ENCODE results near the gene MYLK.
"Not testable (repeated sequence)": the region's sequence is repeated elsewhere in the genome, so short reads cannot be mapped to it uniquely, and the experiment has no call there.

Gene MYLK

DNA sequence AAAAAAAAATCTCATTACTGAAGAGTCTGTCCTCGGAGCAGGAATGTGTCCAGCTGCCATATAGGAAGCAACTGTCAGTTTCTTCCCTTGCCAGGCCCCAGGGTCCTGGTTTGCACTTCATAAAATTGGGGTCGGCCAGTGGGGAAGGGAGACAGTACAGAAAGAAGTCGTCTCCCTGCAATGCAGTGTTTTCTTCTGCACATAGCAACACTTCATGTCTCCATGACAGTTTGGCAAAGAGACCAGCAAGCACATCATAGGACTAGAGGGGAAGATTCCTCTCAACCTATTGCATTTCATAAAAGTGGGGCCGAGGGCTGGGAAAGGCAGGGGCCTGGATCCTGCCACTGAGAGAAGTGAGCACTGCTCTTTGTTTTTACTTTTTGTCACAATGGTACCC is 161.1 kb downstream of the MYLK start:
- no peak for DNase-seq (ENCODE audit: low spot score)

DNA sequence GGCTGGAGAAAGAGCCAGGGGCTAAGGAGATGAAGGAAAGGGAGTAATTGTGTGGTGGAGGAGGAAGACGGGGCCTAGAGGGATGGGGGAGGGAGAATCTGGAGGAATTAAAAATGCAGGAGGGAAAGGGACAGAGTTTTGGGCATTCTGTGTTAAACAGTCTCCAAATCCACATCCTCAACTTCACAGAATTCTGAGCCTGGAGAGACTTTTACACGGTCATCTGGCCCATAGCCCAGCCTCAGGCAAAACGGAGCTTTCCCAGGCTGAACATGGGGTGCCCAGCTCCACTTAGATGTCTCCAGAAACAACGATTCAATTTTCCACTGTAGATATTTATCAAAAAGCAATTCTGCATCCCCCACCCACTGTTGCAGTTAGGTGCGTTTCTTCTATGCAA is 161.7 kb downstream of the MYLK start:
- DNase-seq (ENCODE audit: low spot score): no peak

DNA sequence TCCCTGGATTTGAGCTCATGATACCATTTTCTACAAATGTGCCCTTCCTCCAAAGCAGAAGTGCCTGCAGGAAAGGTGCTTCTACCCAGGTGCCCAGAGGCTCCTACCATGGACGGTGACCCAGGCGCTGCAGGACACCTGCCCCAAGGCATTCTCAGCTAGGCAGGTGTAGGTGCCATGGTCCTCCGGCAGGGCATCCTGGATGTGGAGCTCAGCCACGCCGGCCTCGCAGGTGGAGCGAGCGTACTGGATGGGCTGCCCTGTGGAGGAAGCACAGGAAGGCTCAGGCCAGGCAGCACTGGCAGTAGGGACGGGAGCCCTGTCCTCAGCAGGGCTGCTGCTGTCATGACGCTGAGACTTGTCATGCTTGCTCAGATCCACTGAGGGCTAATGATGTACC is 162.1 kb downstream of the MYLK start:
- no peak for DNase-seq (ENCODE audit: low spot score)

DNA sequence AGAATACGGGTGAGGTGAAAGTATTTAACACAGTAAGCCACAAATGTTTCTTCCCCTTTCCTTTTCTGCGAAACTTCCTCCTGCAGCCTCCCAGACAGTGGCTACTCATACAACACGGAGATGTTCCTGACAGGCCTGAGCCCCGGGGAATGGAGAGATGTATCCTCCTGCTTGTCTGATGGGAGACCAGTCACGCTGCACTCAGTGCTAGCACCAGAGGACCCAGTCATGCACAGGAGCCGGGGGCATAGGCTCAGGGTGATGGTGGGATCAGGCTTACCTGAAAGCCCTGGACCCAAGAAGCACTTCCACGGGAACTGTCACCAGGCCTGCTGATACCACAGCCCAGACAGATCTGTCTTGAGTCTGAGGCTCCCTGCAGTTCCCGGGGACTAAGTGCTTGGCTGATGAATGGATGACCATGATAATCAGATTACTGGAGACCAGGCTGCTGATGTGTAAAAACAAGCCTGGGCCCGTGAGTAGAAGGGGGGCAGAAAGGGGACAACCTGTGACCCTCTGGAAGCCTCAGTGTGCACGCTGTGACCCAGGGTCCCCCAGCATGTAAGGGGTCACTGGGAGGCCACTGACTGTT is 162.9 kb downstream of the MYLK start:
- not testable (repeated sequence) for DNase-seq (ENCODE audit: low spot score)

DNA sequence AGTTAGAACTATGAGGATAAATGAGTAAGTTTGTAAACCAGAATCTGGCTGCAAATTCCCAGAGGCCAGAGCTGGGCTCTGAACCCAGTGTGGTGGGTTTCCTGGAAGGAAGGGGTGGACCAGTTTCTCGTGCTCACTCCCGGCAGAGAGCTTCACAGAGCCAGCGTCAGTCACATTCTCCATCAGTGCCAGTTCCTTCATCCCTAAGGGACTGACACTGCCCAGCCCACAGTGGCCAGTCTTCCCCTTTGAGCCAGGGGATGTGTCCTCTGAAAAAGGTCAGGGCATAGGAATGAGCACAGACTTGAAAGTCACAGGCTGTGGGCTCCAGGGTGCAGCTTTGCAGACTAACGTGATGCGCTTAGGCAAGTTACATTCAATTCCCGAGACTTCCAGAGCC is 163.5 kb downstream of the MYLK start:
- no peak for DNase-seq (ENCODE audit: low spot score)

DNA sequence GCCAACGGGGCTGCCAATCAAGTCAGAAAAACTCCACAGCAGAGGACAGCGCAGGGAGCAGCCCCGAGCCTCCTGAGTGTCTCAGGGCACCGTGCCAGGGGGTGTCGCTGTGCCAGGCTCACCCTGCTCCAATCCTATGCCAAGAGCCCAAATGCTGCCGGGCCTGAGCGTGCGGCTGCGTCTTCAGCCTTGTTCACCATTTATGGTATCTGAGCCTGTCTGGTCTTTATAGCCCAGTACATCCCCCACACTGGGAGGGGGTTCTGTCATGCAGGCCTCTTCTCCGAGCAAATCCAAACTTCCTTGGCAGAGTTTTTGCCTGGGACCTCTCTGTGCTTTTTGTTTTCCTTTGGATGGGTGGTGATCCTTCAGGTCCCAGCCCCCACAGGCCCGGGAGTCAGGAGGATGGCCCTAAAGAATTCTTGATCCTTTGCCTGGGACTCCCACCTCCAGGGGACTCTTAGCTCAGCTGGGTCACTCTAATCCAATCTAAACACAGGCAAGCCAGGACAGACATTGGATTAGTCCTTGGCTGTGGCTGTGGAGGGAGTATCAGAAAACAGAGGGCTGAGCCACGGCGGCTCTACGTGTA is 164.2 kb downstream of the MYLK start:
- DNase-seq (ENCODE audit: low spot score): no peak

DNA sequence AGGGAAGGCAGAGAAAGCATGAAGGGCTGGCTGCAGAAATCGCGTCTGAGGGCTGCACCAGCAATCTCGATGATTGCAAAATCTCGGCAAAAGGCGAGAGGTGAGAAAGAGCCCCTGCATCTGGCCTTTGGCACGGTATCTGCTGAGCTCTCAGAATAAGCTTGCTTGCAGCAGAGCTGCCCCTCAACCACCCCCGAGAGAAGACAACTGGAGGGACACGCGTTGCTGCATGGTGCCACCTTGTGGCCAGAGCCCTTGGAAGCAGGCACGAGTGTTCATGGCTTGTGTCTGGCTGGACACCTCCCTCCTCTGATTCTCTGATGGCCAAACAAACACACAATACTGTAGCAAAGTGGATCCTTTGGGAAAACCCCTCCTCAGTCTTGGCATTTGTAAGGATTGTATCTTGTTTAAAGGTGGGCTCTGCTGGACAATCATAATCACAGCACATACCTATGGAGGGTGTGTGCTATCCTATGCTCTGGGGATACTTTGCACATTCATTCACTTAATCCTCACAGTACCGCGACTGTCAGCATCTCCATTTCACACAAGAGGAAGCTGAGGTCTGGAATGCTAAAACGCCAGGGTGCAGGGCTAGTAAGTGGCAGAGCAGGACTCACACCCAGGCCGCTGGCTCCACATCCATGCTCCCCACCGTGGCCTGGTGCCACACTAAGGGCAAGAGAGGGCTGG is 164.9 kb downstream of the MYLK start:
- peak; percentile 64 for DNase-seq (ENCODE audit: low spot score)

DNA sequence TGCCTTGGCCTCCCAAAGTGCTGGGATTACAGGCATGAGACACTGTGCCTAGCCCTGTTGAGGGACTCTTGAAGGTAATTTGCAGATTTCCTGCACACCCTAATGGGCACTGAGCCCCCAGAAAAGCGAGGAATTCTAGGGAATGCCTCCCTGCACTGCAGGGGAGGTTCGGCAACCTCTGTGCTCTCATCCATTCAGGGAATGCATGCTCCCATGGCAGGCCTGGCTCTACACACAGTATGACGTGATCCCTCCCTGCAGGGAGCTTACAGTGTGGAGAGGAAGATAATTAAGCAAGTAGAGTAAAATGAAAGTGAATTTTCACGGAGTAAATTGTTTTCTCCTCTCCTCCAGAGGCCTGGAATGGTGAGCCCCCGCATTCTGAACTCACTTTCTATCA is 166.0 kb downstream of the MYLK start:
- DNase-seq (ENCODE audit: low spot score): no peak

DNA sequence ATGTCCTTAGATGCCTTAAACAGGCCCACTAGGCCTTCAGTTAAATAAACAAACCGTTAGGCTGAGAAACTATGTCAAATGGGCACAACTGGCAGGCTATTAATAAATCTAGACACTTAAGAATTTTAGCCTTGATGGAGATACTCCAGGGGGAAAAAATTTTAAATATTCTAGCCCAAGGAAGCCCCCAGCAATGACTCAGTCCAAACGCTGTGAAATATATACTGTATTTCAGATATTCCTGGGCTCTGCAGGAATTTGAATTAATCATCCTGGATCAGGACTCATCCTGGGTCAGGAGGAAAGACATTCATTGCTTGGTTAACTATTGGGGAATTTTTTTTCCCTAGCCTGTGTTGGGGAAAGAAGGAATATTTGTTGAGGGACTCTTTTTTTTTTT is 166.7 kb downstream of the MYLK start:
- not testable (repeated sequence) for DNase-seq (ENCODE audit: low spot score)

DNA sequence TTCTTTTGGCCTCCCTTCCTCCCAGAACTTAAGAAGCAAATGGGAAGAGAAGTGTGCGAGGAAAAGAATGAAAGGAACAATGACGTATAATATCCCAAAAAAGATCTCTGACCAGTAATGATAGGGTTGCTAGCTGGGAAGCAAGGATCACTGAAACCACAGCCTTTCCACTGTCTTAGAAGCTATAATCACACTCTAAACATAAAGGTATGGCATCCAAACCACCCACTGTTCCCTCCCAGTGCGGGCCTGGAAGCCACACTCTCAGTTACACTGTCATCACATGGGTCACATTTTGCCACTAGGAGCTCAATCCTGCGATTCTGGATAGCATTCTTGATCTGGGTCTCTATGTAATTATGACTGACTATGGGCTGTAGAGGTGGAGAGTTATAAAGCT is 167.7 kb downstream of the MYLK start:
- no peak for DNase-seq (ENCODE audit: low spot score)

DNA sequence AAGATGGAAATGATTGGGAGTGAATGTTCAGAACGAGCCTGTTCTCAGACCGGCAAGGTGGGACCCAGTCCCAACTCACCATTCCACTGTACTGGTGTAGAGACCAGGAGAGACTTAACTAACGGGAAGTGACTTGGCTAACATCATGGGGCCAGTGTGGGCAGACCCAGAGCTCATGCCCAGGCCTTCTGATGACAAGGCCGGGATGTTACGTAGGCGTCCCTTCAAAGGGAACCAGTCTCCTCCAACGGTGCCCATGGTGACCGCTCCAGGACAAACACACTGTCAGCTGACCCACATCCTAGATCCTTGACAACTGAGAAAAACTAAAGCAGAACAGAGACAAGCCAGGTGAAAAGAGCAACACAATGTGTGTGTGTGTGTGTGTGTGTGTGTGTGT is 170.9 kb downstream of the MYLK start:
- DNase-seq (ENCODE audit: low spot score): no peak

DNA sequence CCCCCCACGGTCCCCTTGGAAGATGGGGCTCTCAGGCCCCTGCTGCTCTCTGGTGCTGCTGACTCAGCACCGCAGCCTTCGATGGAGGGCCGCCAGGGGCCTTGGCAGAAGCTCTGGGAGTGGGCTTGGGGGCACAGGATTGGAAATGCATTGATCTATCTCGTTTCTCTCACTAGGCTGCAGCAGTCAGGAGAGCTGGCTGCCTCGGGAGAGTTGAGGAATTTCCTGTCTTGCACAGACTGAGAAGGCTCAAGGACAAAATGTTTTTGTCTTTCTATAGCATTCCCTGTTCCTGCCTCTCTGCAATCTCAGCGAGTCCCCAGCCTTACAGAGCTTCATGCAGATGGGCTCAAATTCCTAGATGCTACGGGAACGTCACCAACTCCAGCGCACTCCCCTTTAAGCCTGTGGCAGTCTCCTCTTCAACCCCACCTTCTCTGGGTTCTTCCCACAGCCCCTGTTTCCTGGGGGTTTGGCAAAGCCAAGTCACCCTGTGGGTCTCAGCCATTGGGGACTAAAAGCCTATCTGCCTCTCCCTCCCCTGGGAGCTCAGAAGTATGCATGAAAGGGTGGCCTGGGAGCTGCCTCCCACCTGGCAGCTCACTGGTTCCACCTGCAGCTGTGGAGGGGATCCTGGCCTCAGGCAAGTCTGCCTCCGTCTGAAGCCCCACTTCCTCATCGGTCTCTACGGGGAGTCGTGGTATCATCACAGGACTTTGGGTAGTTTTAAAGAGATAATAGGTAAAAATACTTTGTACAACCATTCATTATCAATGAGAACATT is 171.9 kb downstream of the MYLK start:
- DNase-seq (ENCODE audit: low spot score): no peak

DNA sequence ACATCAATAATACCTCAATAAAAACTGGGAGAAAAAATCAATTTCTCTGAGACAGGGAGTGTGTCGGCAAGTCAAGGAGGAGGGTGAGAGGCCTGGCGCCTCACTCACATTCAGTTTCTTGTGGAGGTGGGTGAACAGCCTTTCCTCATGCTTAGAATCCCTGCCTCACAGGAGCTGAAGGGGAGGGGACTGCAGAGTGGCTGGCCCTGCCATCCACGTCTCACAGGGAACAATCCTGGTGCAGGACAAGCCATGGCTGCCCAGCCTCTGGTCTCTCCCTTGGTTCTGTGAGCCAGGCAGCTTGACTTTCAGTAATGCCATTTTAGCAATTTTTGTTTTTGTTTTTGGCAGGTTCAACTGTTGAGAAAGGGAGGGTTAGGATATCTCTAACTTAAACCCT is 172.8 kb downstream of the MYLK start:
- DNase-seq (ENCODE audit: low spot score): no peak

DNA sequence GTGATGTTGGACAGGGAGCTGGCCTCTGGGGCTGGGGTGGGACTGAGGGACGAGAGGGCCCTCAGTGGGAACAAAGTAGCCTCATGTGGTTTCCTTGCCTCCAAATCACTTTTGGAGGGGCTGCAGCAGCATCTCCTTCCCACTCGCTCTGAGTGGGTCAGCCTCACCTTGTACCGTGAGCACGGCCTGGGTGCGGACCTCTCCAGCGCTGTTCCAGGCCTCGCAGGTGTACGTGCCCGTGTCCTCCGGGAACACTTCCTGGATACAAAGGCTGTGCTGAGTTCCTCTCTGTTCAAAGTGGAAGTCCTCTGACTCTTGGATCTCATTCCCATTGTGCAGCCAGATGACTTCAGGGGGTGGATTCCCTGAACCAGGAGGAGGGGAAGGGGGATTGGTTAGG is 175.6 kb downstream of the MYLK start:
- DNase-seq (ENCODE audit: low spot score): no peak

DNA sequence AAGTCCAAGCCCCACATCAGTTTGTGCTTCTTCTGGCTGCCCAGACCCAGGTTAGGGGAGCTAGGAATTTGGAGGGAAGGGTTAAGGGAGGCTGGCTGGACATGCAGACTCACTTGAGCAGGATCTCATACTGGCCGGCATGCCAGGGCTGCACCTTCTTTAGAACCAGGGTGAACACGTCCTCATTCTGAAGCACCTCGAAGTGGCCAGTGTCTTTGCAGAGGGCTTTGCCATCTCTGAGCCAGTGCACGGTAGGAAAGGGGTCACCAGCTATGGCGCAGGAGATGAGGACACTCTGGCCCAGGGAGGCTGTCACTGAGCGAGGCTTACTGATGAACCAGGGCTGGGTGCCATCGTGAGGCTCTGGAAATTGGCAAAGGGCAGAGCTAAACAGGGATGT is 176.5 kb downstream of the MYLK start:
- not testable (repeated sequence) for DNase-seq (ENCODE audit: low spot score)

DNA sequence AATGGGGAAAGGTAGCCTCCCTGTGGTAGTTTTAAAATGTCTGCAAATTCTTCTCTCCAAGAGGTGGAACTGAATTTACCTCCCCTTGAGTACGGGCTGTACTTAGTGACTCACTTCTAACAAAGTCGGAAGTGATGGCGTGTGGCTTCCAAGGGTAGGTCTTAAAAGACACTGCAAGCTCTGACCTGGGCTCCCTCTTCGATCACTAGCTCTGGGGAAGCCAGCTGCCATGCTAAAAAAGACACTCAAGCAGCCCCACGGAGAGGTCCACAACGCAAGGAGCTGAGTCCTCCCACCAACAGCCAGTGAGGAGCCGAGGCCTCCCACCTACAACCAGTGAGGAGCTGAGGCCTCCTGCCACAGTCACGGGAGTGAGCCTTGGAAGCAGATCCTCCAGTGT is 177.3 kb downstream of the MYLK start:
- no peak for DNase-seq (ENCODE audit: low spot score)

DNA sequence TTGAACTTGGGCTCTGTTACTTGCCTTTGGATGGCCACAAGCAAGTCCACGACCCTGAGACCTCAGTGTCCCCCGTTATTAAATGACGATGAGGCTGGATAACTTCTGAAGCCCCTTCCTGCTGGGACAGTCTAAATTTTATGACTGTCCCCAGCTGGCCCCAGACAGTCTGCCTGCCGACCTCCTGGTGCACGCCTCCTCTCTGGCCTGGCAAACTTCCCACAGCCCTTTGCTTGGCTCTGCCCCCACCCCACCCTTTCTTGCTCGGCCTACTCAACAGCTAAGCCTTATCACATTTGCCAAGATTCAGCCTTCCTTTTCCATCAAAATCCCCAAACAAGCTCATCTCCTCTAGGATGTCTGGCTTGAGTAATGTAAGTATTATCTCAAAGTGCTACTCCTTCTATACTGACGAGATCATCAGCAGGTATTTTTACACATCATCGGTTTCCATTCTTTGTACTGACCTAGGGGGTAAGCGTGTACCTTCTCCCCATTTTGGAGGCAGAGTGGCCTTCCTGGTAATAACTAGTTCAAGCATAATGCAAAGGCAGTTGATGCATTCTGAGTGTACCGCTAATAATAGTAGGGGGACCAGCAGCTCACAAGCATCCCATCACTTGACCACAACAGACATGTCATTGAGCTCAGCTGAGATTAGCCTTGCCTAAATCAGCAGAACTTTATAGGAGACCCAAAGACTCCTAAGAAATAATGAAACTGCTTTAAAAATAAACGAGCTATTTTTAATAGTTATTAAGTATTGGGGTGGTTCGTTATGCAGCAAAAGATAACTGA is 178.4 kb downstream of the MYLK start:
- DNase-seq (ENCODE audit: low spot score): no peak

DNA sequence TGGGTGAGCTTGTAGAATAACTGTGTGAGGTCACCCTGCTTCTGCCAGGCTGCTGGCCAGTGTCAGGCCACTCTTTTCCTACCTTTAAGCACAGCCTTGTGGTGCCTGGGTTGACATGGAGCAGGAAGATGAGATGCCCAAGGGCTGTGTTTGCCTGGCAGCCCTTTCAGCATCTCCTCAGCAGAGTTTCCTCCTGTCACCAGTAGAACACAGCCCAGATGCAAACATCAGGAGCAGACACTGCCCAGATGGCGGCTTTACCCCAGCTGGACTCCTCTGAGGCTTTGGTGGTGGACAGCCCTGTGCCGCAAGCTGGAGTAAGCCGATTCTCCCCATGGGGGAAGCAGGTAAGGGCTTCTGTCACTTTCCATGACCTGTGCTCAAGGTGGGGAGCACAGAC is 180.5 kb downstream of the MYLK start:
- DNase-seq (ENCODE audit: low spot score): not testable (repeated sequence)

DNA sequence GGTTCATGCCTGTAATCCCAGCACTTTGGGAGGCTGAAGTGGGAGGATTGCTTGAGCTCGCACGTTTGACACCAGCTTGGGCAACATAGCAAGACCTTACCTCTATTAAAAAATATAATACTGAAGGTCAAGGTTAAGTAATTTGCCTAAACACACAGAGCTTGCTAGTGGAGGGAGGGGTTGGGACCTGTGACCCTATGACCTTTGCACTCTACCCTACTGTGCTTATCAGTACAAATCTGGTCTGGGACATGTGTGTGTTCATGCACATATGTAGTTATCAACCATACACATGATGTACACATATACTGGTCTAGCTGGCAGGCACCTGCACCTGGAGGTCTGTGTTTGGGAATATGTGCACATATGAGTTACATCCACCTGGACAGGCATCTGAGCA is 181.4 kb downstream of the MYLK start:
- DNase-seq (ENCODE audit: low spot score): no peak

DNA sequence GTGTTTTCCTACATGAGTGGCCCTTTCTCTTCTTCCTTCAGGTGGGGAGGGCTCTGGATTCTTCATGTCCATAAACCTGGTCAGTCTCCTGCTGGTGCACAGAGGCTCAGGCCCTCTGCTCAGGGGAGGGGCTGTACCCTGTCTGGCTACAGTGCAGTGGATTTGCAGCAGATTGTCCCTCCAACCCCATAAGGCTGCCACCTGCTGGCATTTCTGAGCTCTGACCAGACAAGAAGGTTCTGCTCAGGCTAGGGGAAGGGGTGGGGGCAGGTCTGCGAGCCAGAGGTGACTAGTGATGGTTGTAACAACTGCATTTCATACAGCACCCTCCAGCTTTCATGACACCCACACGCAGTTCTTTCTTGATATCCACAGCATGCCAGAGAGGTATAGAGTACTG is 182.1 kb downstream of the MYLK start:
- DNase-seq (ENCODE audit: low spot score): peak; percentile 49

DNA sequence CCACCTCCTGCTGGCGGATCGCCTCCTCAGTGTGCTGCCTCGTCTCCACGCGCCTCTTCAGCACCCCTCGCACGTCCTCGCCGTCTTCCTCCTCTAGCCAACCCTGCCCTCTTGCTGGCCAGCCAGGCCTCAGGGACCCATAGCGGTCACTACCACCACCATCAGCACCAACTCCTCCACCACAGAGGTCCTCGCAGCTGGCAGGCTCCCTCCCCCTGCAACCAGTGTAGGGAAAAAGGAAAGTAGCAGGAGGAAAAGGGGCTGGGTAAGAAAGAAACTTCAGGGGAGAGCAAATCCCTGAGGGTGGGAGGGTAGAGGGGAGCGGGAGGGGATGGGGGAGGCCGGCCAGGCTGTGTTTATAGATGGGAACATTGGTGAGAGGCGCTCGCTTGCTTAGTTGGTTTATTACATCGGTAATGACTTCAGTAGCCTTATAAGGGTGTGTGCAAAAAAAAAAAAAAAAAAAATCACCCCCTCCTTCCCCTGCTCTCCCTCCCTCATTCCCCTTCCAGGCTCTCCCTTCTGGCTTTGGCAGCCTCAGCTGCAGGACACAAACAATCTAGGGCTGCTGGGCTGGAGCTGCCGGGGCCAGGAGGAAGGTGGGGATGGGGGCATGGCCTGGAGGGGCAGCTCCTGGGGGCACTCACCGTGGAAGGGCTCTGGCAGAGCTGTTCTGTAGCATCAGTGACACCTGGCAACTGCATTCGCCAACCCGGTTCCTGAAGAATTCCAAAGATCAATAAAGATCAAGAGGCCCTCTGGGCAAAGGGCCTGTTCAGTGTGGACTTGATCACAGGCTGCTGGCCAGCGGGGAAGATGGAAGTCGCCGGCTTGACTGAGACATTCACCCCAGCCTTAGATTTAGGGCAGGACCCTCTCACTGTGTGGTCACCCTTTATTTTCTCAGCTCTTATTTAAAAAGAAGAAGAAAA is 183.1 kb downstream of the MYLK start:
- DNase-seq (ENCODE audit: low spot score): peak; percentile 57

All from hepatic stellate cell (primary cell).